IPS-NIHi7 (cell line): ENCODE results near the gene GRM2.
"Not testable (repeated sequence)": the region's sequence is repeated elsewhere in the genome, so short reads cannot be mapped to it uniquely, and the experiment has no call there.

Source experiments
- DNase-seq: peaks from one replicate; pipeline ENCODE4 v3.0.0; 2012; ENCODE audit warnings: mixed read lengths; ENCODE audit errors: extremely low spot score

The GRM2 gene

GRCh38 chr3:51722362-51722761, 15.5 kb downstream of the GRM2 start:
- DNase-seq = no peak

- no peak for DNase-seq
These were observed 20.6 kb downstream of the GRM2 start for GRCh38 chr3:51727500-51727899.

GRCh38 chr3:51729042-51729633, 22.3 kb downstream of the GRM2 start:
- no peak for DNase-seq

GRCh38 chr3:51733859-51734571, 27.1 kb downstream of the GRM2 start:
- DNase-seq = no peak

GRCh38 chr3:51734572-51734907, 27.7 kb downstream of the GRM2 start:
- DNase-seq = no peak

GRCh38 chr3:51735039-51735438, 28.2 kb downstream of the GRM2 start:
- DNase-seq = no peak

- no peak for DNase-seq
These were observed 29.1 kb downstream of the GRM2 start for GRCh38 chr3:51735950-51736349.

- no peak for DNase-seq
These were observed 32.2 kb downstream of the GRM2 start for GRCh38 chr3:51739110-51739509.

- DNase-seq = not testable (repeated sequence)
These were observed 35.5 kb downstream of the GRM2 start for GRCh38 chr3:51742320-51742719.

GRCh38 chr3:51742978-51743377, 36.1 kb downstream of the GRM2 start:
- DNase-seq = not testable (repeated sequence)

- no peak for DNase-seq
These were observed 41.0 kb downstream of the GRM2 start for GRCh38 chr3:51747840-51748239.

GRCh38 chr3:51748327-51748726, 41.5 kb downstream of the GRM2 start:
- no peak for DNase-seq

GRCh38 chr3:51750878-51751277, 44.0 kb downstream of the GRM2 start:
- no peak for DNase-seq

- DNase-seq = no peak
These were observed 44.4 kb downstream of the GRM2 start for GRCh38 chr3:51751287-51751686.

GRCh38 chr3:51753763-51754750, 47.2 kb downstream of the GRM2 start:
- DNase-seq = not testable (repeated sequence)

- DNase-seq = no peak
These were observed 52.3 kb downstream of the GRM2 start for GRCh38 chr3:51759203-51759602.
